Measurements from ENCODE around the gene TNFRSF19.

Gene TNFRSF19

DNA sequence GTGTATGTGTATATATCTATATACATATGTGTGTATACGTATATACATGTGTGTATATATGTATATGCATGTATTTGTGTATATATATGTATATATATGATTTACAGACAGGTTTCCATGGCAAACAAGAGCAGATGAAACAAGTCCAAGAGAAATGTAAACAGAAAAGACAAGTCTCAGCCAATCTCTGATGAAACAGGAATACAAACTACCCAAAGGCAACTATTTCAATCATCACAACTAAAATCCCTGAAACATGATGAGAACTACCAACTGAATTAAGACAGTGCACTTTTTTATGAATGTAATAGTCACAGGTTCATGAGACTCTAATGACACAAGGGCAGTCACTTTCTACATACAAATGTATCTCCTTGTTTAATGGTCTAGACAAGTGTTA is 140.2 kb downstream of the TNFRSF19 start:
- Histone ChIP-seq H3K9me3 (ENCODE audit: low read length) (no peaks in the 10 kb centered on the region), H3K9me2 (ENCODE audit: low read depth, low read length) (no peaks in the 10 kb centered on the region), H3K9ac (ENCODE audit: low read length) (no peak overlapping the region), H3K4me2 (ENCODE audit: low read length) (no peak overlapping the region), H3K36me3 (ENCODE audit: insufficient read depth, low read length) (no peaks in the 10 kb centered on the region), H3K4me3 (ENCODE audit: low read depth, low read length, poor library complexity, severe bottlenecking) (no peak overlapping the region), H3F3A (ENCODE audit: insufficient read depth, low read length) (no peaks in the 10 kb centered on the region), H2AFZ (ENCODE audit: low read length) (no peak overlapping the region), H3K79me2 (ENCODE audit: insufficient read depth, low read length) (no peaks in the 10 kb centered on the region), H3K27me3 (ENCODE audit: insufficient read depth, low read length) (no peaks in the 10 kb centered on the region), H4K20me1 (ENCODE audit: insufficient read depth, low read length) (no peaks in the 10 kb centered on the region), H3K4me1 (ENCODE audit: insufficient read depth, low read length, severe bottlenecking) (no peaks in the 10 kb centered on the region), H3K27ac (ENCODE audit: low read depth, low read length, poor library complexity, severe bottlenecking) (no peak overlapping the region)
- TF ChIP-seq EZH2 (IDR thresholded peaks at IDR 0.05; ENCODE audit: borderline replicate concordance, low read length) = no peak
- TF ChIP-seq, protein P1, sequence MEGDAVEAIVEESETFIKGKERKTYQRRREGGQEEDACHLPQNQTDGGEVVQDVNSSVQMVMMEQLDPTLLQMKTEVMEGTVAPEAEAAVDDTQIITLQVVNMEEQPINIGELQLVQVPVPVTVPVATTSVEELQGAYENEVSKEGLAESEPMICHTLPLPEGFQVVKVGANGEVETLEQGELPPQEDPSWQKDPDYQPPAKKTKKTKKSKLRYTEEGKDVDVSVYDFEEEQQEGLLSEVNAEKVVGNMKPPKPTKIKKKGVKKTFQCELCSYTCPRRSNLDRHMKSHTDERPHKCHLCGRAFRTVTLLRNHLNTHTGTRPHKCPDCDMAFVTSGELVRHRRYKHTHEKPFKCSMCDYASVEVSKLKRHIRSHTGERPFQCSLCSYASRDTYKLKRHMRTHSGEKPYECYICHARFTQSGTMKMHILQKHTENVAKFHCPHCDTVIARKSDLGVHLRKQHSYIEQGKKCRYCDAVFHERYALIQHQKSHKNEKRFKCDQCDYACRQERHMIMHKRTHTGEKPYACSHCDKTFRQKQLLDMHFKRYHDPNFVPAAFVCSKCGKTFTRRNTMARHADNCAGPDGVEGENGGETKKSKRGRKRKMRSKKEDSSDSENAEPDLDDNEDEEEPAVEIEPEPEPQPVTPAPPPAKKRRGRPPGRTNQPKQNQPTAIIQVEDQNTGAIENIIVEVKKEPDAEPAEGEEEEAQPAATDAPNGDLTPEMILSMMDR (IDR thresholded peaks at IDR 0.05; ENCODE audit: low read length) = no peak

DNA sequence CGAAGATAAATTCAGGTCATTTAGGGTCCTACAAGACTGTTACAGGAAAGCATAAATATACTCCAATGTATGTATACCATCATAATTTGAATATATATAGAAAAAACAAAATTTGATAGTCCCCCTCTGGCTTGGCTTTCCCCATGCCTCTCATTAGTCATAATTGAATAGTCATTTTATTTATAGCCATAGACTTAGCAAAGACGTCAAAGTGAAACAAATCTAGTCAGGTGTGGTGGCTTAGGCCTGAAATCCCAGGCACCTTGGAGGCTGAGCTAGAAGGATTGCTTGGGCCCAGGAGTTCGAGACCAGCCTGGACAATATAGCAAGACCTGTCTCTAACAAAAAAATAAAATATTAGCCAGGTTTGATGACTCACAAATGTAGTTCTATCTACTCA is 141.1 kb downstream of the TNFRSF19 start:
- Histone ChIP-seq H4K20me1 (ENCODE audit: insufficient read depth, low read length) (no peaks in the 10 kb centered on the region), H3K9me2 (ENCODE audit: low read depth, low read length) (no peaks in the 10 kb centered on the region), H3K36me3 (ENCODE audit: insufficient read depth, low read length) (no peaks in the 10 kb centered on the region), H3K27ac (ENCODE audit: low read depth, low read length, poor library complexity, severe bottlenecking) (no peak overlapping the region), H3K79me2 (ENCODE audit: insufficient read depth, low read length) (no peaks in the 10 kb centered on the region), H3K4me1 (ENCODE audit: insufficient read depth, low read length, severe bottlenecking) (no peaks in the 10 kb centered on the region), H3K9ac (ENCODE audit: low read length) (no peak overlapping the region), H2AFZ (ENCODE audit: low read length) (no peak overlapping the region), H3K27me3 (ENCODE audit: insufficient read depth, low read length) (no peaks in the 10 kb centered on the region), H3K4me2 (ENCODE audit: low read length) (no peak overlapping the region), H3K9me3 (ENCODE audit: low read length) (no peaks in the 10 kb centered on the region), H3K4me3 (ENCODE audit: low read depth, low read length, poor library complexity, severe bottlenecking) (no peak overlapping the region), H3F3A (ENCODE audit: insufficient read depth, low read length) (no peaks in the 10 kb centered on the region)
- TF ChIP-seq, protein P1 (IDR thresholded peaks at IDR 0.05; ENCODE audit: low read length) = no peak

DNA sequence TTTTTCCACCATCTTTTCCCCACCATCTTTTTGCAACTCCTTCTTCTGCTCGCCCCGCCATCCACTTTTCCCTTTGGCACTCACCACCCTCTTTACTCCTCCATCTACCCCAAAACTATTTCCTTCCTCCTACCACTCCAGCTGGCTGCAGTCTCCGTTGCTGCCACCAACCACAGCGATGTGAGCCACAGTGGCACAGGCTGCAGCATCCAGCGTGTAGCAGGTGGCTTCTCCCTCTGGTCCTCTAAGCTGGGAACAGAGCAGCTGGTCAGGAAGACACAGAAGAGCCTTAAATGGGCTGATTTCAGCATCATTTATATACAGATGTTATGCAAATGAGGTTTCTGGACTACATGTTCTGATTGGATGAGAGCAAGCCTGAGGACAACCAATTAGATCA is 144.5 kb downstream of the TNFRSF19 start:
- Histone ChIP-seq H3K4me1 (ENCODE audit: insufficient read depth, low read length, severe bottlenecking) (no peaks in the 10 kb centered on the region), H3K4me3 (ENCODE audit: low read depth, low read length, poor library complexity, severe bottlenecking) (no peak overlapping the region), H4K20me1 (ENCODE audit: insufficient read depth, low read length) (no peaks in the 10 kb centered on the region), H3K4me2 (ENCODE audit: low read length) (no peak overlapping the region), H3K36me3 (ENCODE audit: insufficient read depth, low read length) (no peaks in the 10 kb centered on the region), H3K27me3 (ENCODE audit: insufficient read depth, low read length) (no peaks in the 10 kb centered on the region), H3K79me2 (ENCODE audit: insufficient read depth, low read length) (no peaks in the 10 kb centered on the region), H3K9ac (ENCODE audit: low read length) (no peak overlapping the region), H2AFZ (ENCODE audit: low read length) (no peak overlapping the region), H3K27ac (ENCODE audit: low read depth, low read length, poor library complexity, severe bottlenecking) (no peak overlapping the region), H3K9me2 (ENCODE audit: low read depth, low read length) (no peaks in the 10 kb centered on the region), H3F3A (ENCODE audit: insufficient read depth, low read length) (no peaks in the 10 kb centered on the region), H3K9me3 (ENCODE audit: low read length) (no peaks in the 10 kb centered on the region)
- TF ChIP-seq, protein P1 (IDR thresholded peaks at IDR 0.05; ENCODE audit: low read length) = no peak
- TF ChIP-seq EZH2 (IDR thresholded peaks at IDR 0.05; ENCODE audit: borderline replicate concordance, low read length) = no peak
